Glutamatergic neuron (in vitro differentiated cells): ENCODE measurements around the gene PHETA1. TPM values are rescaled to one million over a fixed set of nuclear protein-coding genes. Genes with fewer than 3 reads are reported as not detected.

Experiments
- DNase-seq: peaks from one replicate; pipeline ENCODE4 v3.0.0; 2022
- H3K27ac Mint-ChIP-seq: one replicate; pipeline ENCODE4 v1.8.0; 2020; ENCODE audit warnings: mild to moderate bottlenecking, mixed read lengths, inconsistent platforms; ENCODE audit not compliant: unreplicated experiment
- H3K27me3 Mint-ChIP-seq: one replicate; pipeline ENCODE4 v1.8.0; 2020; ENCODE audit warnings: mild to moderate bottlenecking, moderate library complexity, mixed read lengths, inconsistent platforms; ENCODE audit not compliant: unreplicated experiment
- H3K36me3 Mint-ChIP-seq: one replicate; pipeline ENCODE4 v1.8.0; 2020; ENCODE audit warnings: mild to moderate bottlenecking, mixed read lengths, inconsistent platforms; ENCODE audit not compliant: unreplicated experiment
- H3K4me1 Mint-ChIP-seq: one replicate; pipeline ENCODE4 v1.8.0; 2020; ENCODE audit warnings: mild to moderate bottlenecking, low read depth, mixed read lengths, inconsistent platforms; ENCODE audit not compliant: unreplicated experiment
- H3K4me3 Mint-ChIP-seq: one replicate; pipeline ENCODE4 v1.8.0; 2020; ENCODE audit warnings: mild to moderate bottlenecking, mixed read lengths, inconsistent platforms; ENCODE audit not compliant: unreplicated experiment
- H3K9me3 Mint-ChIP-seq: one replicate; pipeline ENCODE4 v1.8.0; 2020; ENCODE audit warnings: mild to moderate bottlenecking, moderate library complexity, mixed read lengths, inconsistent platforms; ENCODE audit not compliant: unreplicated experiment
- total RNA-seq: library from RNA; stranded (reverse); fragmentation: NEBNext Ultra II Directional; extraction: Animal tissue kit (Norgen Biotek cat#: 25700); gene quantifications from one replicate; pipeline ENCODE4 v1.2.1, GENCODE V29; 2021; ENCODE audit not compliant: unreplicated experiment
- TF ChIP-seq, protein P1 (sequence below): fragments of 200-600 bp; sonication (generic); IDR thresholded peaks from one replicate; pipeline ENCODE4 v1.5.0; 2021; ENCODE audit not compliant: partially characterized antibody, unreplicated experiment

PHETA1 gene
- total RNA-seq, 1 donor from 2014 or later = 33.2 TPM

DNA sequence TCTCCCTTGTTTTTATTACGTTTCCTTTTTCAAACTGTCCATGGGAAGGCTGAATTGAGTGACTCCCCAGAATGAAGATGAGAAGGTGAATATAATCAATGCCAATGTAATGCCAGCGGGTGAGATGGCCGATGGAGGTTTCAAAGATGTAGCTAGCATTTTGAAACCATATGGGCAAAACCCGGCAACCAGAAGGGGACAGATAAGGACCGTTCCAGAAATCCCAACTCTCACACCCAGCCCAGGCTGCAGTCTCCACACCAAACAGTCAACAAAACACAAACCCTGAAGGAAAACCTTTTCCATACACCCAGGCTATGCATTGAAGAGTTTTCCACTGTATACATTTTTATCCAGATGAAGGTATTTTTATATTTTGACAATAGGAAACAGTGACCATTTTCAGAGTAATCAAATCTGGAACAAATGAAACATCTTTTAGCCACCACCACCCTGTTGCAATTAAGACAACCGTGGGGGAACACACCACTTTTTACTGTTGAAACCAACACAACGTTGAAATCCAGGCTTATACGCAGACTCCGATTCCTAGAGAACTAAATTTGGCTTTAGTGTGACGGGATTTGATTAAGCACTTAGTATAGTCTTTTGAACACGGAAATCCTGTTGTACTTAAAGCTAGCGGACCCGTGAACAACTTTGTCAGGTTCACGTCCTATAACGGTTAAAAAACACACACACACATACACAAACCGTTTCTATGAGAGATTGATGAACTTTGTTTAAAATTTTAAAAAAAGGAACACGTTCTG is 19.0 kb downstream of the PHETA1 start:
- H3K27me3 Mint-ChIP-seq = peaks cover 2% of the 10 kb centered on the region
- no peak for DNase-seq
- H3K36me3 Mint-ChIP-seq = peaks cover 21% of the 10 kb centered on the region
- no peaks in the 10 kb centered on the region for H3K4me1 Mint-ChIP-seq
- no peak overlapping the region for H3K27ac Mint-ChIP-seq
- no peak overlapping the region for H3K4me3 Mint-ChIP-seq
- peaks cover 4% of the 10 kb centered on the region for H3K9me3 Mint-ChIP-seq
- TF ChIP-seq, protein P1, sequence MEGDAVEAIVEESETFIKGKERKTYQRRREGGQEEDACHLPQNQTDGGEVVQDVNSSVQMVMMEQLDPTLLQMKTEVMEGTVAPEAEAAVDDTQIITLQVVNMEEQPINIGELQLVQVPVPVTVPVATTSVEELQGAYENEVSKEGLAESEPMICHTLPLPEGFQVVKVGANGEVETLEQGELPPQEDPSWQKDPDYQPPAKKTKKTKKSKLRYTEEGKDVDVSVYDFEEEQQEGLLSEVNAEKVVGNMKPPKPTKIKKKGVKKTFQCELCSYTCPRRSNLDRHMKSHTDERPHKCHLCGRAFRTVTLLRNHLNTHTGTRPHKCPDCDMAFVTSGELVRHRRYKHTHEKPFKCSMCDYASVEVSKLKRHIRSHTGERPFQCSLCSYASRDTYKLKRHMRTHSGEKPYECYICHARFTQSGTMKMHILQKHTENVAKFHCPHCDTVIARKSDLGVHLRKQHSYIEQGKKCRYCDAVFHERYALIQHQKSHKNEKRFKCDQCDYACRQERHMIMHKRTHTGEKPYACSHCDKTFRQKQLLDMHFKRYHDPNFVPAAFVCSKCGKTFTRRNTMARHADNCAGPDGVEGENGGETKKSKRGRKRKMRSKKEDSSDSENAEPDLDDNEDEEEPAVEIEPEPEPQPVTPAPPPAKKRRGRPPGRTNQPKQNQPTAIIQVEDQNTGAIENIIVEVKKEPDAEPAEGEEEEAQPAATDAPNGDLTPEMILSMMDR = no peak

DNA sequence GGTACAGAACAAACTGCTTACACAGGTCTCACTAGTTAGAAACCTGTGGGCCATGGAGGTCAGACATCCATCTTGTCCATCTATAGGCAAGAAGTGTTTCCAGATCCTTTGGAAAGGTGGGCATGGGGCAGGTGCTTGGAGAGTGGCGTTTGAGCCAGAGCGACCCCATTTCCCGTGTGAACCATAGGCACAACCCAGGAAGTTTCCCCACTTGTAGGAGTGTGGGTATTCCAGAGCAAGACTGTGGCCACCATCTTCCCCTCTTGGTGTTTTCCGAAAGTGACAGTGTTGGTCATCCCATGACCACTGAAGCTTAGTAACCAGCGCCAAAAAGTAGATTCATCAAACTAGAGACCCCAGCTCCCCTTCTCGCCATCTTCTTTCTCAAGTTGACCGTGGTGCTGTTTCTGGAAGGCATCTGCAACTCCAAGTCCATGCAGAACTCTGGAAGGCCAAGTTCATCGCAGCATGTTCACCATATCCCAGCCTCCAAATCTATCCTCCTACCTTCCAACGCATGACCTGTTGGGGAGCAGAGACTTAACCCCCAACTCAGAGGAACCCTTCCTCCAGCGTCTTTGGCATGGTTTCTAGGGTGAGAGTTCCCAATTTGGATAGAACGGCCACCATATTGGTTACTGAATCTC is 19.7 kb downstream of the PHETA1 start:
- no peak for DNase-seq
- Mint-ChIP-seq H3K4me1 (no peaks in the 10 kb centered on the region), H3K4me3 (no peak overlapping the region), H3K27ac (no peak overlapping the region), H3K36me3 (peaks cover 21% of the 10 kb centered on the region), H3K27me3 (peaks cover 2% of the 10 kb centered on the region), H3K9me3 (peaks cover 4% of the 10 kb centered on the region)
- TF ChIP-seq, protein P1 = no peak

DNA sequence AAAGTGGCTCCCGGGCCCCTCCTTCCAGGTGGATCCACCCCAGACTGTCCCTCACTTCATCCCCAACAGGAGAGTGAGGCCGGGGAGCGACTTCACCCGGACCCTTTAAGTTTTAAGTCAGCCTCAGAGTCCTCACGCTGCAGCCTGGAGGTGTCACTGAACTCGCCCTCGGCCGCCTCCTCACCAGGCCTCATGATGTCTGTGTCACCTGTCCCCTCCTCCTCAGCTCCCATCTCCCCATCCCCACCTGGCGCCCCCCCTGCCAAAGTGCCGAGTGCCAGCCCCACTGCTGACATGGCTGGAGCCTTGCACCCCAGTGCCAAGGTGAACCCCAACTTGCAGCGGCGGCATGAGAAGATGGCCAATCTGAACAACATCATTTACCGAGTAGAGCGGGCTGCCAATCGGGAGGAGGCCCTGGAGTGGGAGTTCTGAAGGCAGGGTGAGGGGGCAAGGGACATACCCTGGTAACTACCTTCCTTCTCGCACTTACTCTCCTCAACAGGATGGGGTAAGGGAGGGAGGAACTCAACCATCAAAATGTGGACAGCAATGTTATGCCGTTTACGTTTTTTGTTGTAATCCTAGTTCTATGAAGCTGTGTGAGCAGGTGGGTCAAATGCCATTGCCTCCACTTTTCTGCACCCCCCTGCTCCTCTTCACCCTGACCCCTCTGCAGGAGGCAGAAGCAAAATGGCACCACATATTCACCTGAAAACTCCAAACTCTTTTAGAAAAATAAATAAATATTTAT is 20.8 kb downstream of the PHETA1 start:
- Mint-ChIP-seq H3K27ac (no peak overlapping the region), H3K4me1 (no peaks in the 10 kb centered on the region), H3K27me3 (peaks cover 2% of the 10 kb centered on the region), H3K36me3 (peaks cover 21% of the 10 kb centered on the region), H3K9me3 (peaks cover 5% of the 10 kb centered on the region), H3K4me3 (no peak overlapping the region)
- TF ChIP-seq, protein P1 = no peak
- no peak for DNase-seq

DNA sequence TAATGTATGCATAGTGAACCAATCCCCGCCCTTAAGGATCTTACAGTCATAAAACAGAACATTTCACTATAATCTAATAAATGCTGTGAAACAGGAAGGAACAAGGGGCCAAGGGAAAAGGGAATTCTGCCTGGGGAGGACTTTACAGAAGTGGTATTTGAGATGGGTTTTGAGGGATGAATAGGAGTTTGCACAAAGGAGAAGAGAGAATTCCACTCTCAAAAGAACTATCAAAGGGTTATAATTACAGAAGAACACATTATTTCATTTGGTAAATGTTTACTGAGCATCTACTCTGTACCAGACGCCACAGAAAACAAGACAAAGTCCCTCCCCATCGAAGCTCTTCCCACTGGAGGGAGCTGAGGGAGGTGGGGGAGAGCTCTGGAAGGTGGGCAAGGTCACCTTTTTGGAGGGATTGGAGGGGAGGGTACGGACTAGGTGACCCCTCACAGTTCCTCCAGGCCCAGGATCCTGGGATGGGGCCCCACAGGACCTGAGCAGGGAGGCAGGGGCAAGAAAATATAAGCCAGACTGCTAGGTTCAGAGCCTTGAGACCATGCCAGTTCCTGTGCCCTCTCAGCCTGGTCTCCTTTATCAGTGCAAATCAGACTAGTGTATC is 24.5 kb downstream of the PHETA1 start:
- Mint-ChIP-seq H3K4me1 (no peaks in the 10 kb centered on the region), H3K4me3 (no peak overlapping the region), H3K36me3 (peaks cover 20% of the 10 kb centered on the region), H3K27me3 (peaks cover 5% of the 10 kb centered on the region), H3K27ac (no peak overlapping the region), H3K9me3 (peaks cover 4% of the 10 kb centered on the region)
- no peak for DNase-seq
- TF ChIP-seq, protein P1 = no peak
